ENCODE results near the gene SFXN5.

SFXN5 gene

GRCh38 chr2:72932805-72933204, 138.7 kb downstream of the SFXN5 start:
- no peak for TF ChIP-seq NFIC (IDR thresholded peaks at IDR 0.05)
- TF ChIP-seq REST (IDR thresholded peaks at IDR 0.05; ENCODE audit: low read depth), result no peak
- TF ChIP-seq TEAD4 (IDR thresholded peaks at IDR 0.05), result no peak
- no peak for TF ChIP-seq FOXM1 (IDR thresholded peaks at IDR 0.05; ENCODE audit: borderline replicate concordance, low read depth)
- no peak for TF ChIP-seq RAD21 (IDR thresholded peaks at IDR 0.05; ENCODE audit: low read depth)
- TF ChIP-seq CEBPB (IDR thresholded peaks at IDR 0.05), result no peak
- no peak for TF ChIP-seq TCF12 (IDR thresholded peaks at IDR 0.05; ENCODE audit: low read depth)
- no peak for TF ChIP-seq USF1 (IDR thresholded peaks at IDR 0.05)
- no peak for TF ChIP-seq MAX (IDR thresholded peaks at IDR 0.05)
- TF ChIP-seq TAF1 (IDR thresholded peaks at IDR 0.05; ENCODE audit: low read depth), result no peak
- TF ChIP-seq EGR1 (IDR thresholded peaks at IDR 0.05), result no peak
- no peak for TF ChIP-seq CREB1 (IDR thresholded peaks at IDR 0.05; ENCODE audit: low read depth)
- TF ChIP-seq ZBTB7A (IDR thresholded peaks at IDR 0.05; ENCODE audit: low read depth), result no peak
- no peak for TF ChIP-seq YY1 (IDR thresholded peaks at IDR 0.05; ENCODE audit: low read depth)
- TF ChIP-seq EP300 (IDR thresholded peaks at IDR 0.05; ENCODE audit: borderline replicate concordance), result no peak

- TF ChIP-seq EGR1 (IDR thresholded peaks at IDR 0.05) (no peak), TAF1 (IDR thresholded peaks at IDR 0.05; ENCODE audit: low read depth) (no peak), MAX (IDR thresholded peaks at IDR 0.05) (no peak), TCF12 (IDR thresholded peaks at IDR 0.05; ENCODE audit: low read depth) (no peak), CEBPB (IDR thresholded peaks at IDR 0.05) (no peak), REST (IDR thresholded peaks at IDR 0.05; ENCODE audit: low read depth) (no peak), CREB1 (IDR thresholded peaks at IDR 0.05; ENCODE audit: low read depth) (no peak), ZBTB7A (IDR thresholded peaks at IDR 0.05; ENCODE audit: low read depth) (no peak), RAD21 (IDR thresholded peaks at IDR 0.05; ENCODE audit: low read depth) (no peak)
These were observed 139.3 kb downstream of the SFXN5 start for GRCh38 chr2:72932045-72932740.

- TF ChIP-seq TEAD4 (IDR thresholded peaks at IDR 0.05) (no peak), REST (IDR thresholded peaks at IDR 0.05; ENCODE audit: low read depth) (no peak), YY1 (IDR thresholded peaks at IDR 0.05; ENCODE audit: low read depth) (no peak), EGR1 (IDR thresholded peaks at IDR 0.05) (no peak)
These were observed 140.1 kb downstream of the SFXN5 start for GRCh38 chr2:72931280-72931910.

GRCh38 chr2:72929010-72929409, 142.5 kb downstream of the SFXN5 start:
- TF ChIP-seq CREB1 (IDR thresholded peaks at IDR 0.05; ENCODE audit: low read depth), result no peak
- TF ChIP-seq MAX (IDR thresholded peaks at IDR 0.05), result no peak
- TF ChIP-seq TCF12 (IDR thresholded peaks at IDR 0.05; ENCODE audit: low read depth), result no peak
- no peak for TF ChIP-seq TAF1 (IDR thresholded peaks at IDR 0.05; ENCODE audit: low read depth)
- TF ChIP-seq YY1 (IDR thresholded peaks at IDR 0.05; ENCODE audit: low read depth), result no peak
- no peak for TF ChIP-seq NFIC (IDR thresholded peaks at IDR 0.05)
- TF ChIP-seq RAD21 (IDR thresholded peaks at IDR 0.05; ENCODE audit: low read depth), result no peak
- TF ChIP-seq CEBPB (IDR thresholded peaks at IDR 0.05), result no peak
- TF ChIP-seq USF1 (IDR thresholded peaks at IDR 0.05), result no peak
- TF ChIP-seq EP300 (IDR thresholded peaks at IDR 0.05; ENCODE audit: borderline replicate concordance), result no peak
- TF ChIP-seq ZBTB7A (IDR thresholded peaks at IDR 0.05; ENCODE audit: low read depth), result no peak
